ENCODE results near the gene LRRK1.

The LRRK1 gene

DNA sequence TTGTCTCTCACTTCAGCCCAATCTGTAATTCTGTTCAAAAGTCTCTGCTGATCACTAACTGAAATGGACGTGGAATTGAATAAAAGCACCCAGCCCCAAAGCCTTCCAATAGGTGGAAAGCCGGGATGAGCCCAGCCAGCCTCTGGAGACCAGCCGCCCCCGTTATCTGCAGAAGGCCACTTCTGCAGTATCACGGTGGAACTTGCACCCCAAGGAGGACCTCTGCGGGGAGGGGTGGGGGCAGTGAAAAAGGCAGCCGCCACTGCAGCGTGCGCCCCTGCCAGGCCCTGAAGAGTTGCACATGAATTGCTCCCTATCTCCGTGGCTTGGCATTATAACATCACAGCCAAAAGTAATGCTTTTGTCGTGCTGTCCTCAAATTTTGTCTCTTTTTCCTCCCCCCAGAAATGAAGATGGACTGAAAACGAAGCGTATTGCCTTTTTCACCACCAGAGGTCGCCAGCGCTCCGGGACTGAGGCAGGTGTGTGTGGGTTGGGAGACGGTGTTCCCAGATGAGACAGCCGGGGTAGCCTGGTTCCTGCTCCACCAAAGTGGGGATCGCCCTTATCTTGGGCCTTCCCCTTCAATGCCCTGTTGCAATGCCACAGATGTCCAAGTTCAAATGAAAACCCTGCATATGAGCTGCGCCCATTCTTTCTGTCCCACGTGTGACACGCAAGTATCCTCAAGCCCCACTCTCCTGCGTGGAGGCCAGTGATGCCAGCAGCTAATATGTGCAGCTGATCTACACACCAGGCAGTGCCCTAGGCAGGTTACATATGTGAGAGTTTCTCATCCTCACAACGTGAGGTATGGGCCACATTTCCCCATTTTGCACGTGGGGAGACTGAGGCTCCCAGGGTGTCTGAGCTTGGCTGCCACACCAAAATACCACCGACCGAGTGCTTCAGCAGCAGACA is 96.0 kb downstream of the LRRK1 start:
- no peak overlapping the region for H3K9ac ChIP-seq (ENCODE audit: low read length)
- H3K4me2 ChIP-seq (ENCODE audit: low read length) = no peak overlapping the region
- no peaks in the 10 kb centered on the region for H3K79me2 ChIP-seq (ENCODE audit: low read length)
- peaks cover 62% of the 10 kb centered on the region for H3K36me3 ChIP-seq (replicated peaks; ENCODE audit: low read depth, low read length)
- no peaks in the 10 kb centered on the region for H3K9me3 ChIP-seq (ENCODE audit: insufficient read depth, low read length)
- no peak overlapping the region for H2AFZ ChIP-seq (ENCODE audit: low read depth, low read length)
- peaks cover 7% of the 10 kb centered on the region; the same call in 1 of the 2 replicates for H4K20me1 ChIP-seq (ENCODE audit: insufficient read depth, low read length)
- no peak overlapping the region for H3K4me3 ChIP-seq (ENCODE audit: low read length)
- H3K4me1 ChIP-seq (ENCODE audit: low read length) = no peaks in the 10 kb centered on the region
- no peak overlapping the region for H3K27ac ChIP-seq (ENCODE audit: low read length)
- no peaks in the 10 kb centered on the region for H3K27me3 ChIP-seq (ENCODE audit: low read depth, low read length)
- TF ChIP-seq EZH2phosphoT487 (IDR thresholded peaks at IDR 0.05; ENCODE audit: low read depth) (no peak), CTCF (IDR thresholded peaks at IDR 0.05; ENCODE audit: low read depth, low read length) (peak; percentile 95)

DNA sequence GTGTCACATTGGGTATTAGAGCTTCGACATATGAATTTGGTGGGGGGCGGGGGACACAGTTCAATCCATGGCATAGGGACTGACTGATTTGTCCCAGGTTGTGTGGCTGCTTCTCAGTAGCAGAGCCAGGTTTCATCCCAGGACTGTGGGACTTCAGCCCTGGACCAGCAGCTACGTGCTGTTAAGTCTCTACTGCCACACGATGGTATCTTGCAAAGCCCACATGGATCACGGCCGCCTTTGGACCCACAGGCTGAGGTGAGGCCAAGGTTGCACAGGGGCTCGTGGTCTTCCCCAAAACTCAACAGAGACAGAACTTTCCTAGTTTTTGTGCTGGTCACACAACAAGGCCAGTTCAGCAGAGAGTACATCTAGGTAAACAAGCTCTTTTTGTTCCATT is 97.4 kb downstream of the LRRK1 start:
- no peak for TF ChIP-seq EZH2phosphoT487 (IDR thresholded peaks at IDR 0.05; ENCODE audit: low read depth)
- no peak for TF ChIP-seq CTCF (IDR thresholded peaks at IDR 0.05; ENCODE audit: low read depth, low read length)
- peaks cover 62% of the 10 kb centered on the region for H3K36me3 ChIP-seq (replicated peaks; ENCODE audit: low read depth, low read length)

GRCh38 chr15:101017093-101017754 is 98.1 kb downstream of the LRRK1 start:
- H3K4me2 ChIP-seq (ENCODE audit: low read length) = no peak overlapping the region
- H3K36me3 ChIP-seq (replicated peaks; ENCODE audit: low read depth, low read length) = peaks cover 58% of the 10 kb centered on the region
- H3K27ac ChIP-seq (ENCODE audit: low read length) = no peak overlapping the region
- no peak overlapping the region for H3K9ac ChIP-seq (ENCODE audit: low read length)
- H4K20me1 ChIP-seq (ENCODE audit: insufficient read depth, low read length) = peaks cover 7% of the 10 kb centered on the region; the same call in 1 of the 2 replicates
- TF ChIP-seq CTCF (IDR thresholded peaks at IDR 0.05; ENCODE audit: low read depth, low read length) (peak; percentile 34), EZH2phosphoT487 (IDR thresholded peaks at IDR 0.05; ENCODE audit: low read depth) (no peak)
- H3K4me3 ChIP-seq (ENCODE audit: low read length) = no peak overlapping the region
- H3K4me1 ChIP-seq (ENCODE audit: low read length) = no peaks in the 10 kb centered on the region
- H3K27me3 ChIP-seq (ENCODE audit: low read depth, low read length) = no peaks in the 10 kb centered on the region
- H2AFZ ChIP-seq (ENCODE audit: low read depth, low read length) = no peak overlapping the region
- H3K79me2 ChIP-seq (ENCODE audit: low read length) = no peaks in the 10 kb centered on the region
- H3K9me3 ChIP-seq (ENCODE audit: insufficient read depth, low read length) = no peaks in the 10 kb centered on the region

More for the DNA sequence above, 97.4 kb downstream of the LRRK1 start:
- no peak overlapping the region for H3K4me2 ChIP-seq (ENCODE audit: low read length)
- no peaks in the 10 kb centered on the region for H3K4me1 ChIP-seq (ENCODE audit: low read length)
- H4K20me1 ChIP-seq (ENCODE audit: insufficient read depth, low read length) = peaks cover 7% of the 10 kb centered on the region; the same call in 1 of the 2 replicates
- no peak overlapping the region for H3K9ac ChIP-seq (ENCODE audit: low read length)
- no peaks in the 10 kb centered on the region for H3K27me3 ChIP-seq (ENCODE audit: low read depth, low read length)
- no peaks in the 10 kb centered on the region for H3K79me2 ChIP-seq (ENCODE audit: low read length)
- H3K27ac ChIP-seq (ENCODE audit: low read length) = no peak overlapping the region
- no peak overlapping the region for H2AFZ ChIP-seq (ENCODE audit: low read depth, low read length)
- no peaks in the 10 kb centered on the region for H3K9me3 ChIP-seq (ENCODE audit: insufficient read depth, low read length)
- no peak overlapping the region for H3K4me3 ChIP-seq (ENCODE audit: low read length)

GRCh38 chr15:101018016-101018415 is 98.9 kb downstream of the LRRK1 start:
- no peaks in the 10 kb centered on the region for H3K79me2 ChIP-seq (ENCODE audit: low read length)
- H3K27me3 ChIP-seq (ENCODE audit: low read depth, low read length) = no peaks in the 10 kb centered on the region
- H3K4me3 ChIP-seq (ENCODE audit: low read length) = no peak overlapping the region
- no peak overlapping the region for H3K4me2 ChIP-seq (ENCODE audit: low read length)
- peaks cover 53% of the 10 kb centered on the region for H3K36me3 ChIP-seq (replicated peaks; ENCODE audit: low read depth, low read length)
- no peaks in the 10 kb centered on the region for H3K9me3 ChIP-seq (ENCODE audit: insufficient read depth, low read length)
- TF ChIP-seq CTCF (IDR thresholded peaks at IDR 0.05; ENCODE audit: low read depth, low read length) (no peak), EZH2phosphoT487 (IDR thresholded peaks at IDR 0.05; ENCODE audit: low read depth) (no peak)
- peaks cover 7% of the 10 kb centered on the region; the same call in 1 of the 2 replicates for H4K20me1 ChIP-seq (ENCODE audit: insufficient read depth, low read length)
- H3K9ac ChIP-seq (ENCODE audit: low read length) = no peak overlapping the region
- no peaks in the 10 kb centered on the region for H3K4me1 ChIP-seq (ENCODE audit: low read length)
- H2AFZ ChIP-seq (ENCODE audit: low read depth, low read length) = no peak overlapping the region
- H3K27ac ChIP-seq (ENCODE audit: low read length) = no peak overlapping the region

Data from OCI-LY3 (cell line).